Activated CD8-positive, alpha-beta memory T cell treated with anti-CD3 and anti-CD28 coated beads, Interleukin-2, amount 10 ng/mL, durations not matched to agents 7 days and 5 days (primary cell): ENCODE results near the gene CYP2F1. TPM values are rescaled to one million over a fixed set of nuclear protein-coding genes. Genes with fewer than 3 reads are reported as not detected.

Experiments used
- ATAC-seq: fragments of 150-1000 bp; cut with Tn5 transposase; one replicate; pipeline ENCODE4 v1.10.0; 2021; ENCODE audit warnings: moderate library complexity
- CTCF ChIA-PET: fragments of 350-600 bp; sonication (Branson Sonifier 250); formaldehyde crosslinking; loops from one replicate; lab custom pipeline; 2021; ENCODE audit warnings: antibody characterized with exemption; lab: Charles Lee
- DNase-seq: peaks from one replicate; pipeline ENCODE4 v3.0.0-alpha.2; 2020
- H3K27ac Mint-ChIP-seq: one replicate; pipeline ENCODE4 v1.8.0; 2021; ENCODE audit warnings: mild to moderate bottlenecking, mixed read lengths
- H3K27me3 Mint-ChIP-seq: one replicate; pipeline ENCODE4 v1.8.0; 2021; ENCODE audit warnings: mixed read lengths
- H3K36me3 Mint-ChIP-seq: one replicate; pipeline ENCODE4 v1.8.0; 2021; ENCODE audit warnings: mild to moderate bottlenecking, mixed read lengths
- H3K4me1 Mint-ChIP-seq: one replicate; pipeline ENCODE4 v1.8.0; 2021; ENCODE audit warnings: mixed read lengths
- H3K4me3 Mint-ChIP-seq: one replicate; pipeline ENCODE4 v1.8.0; 2021; ENCODE audit warnings: mild to moderate bottlenecking, moderate library complexity, mixed read lengths
- H3K9me3 Mint-ChIP-seq: one replicate; pipeline ENCODE4 v1.8.0; 2022; ENCODE audit warnings: low read depth, mixed read lengths
- total RNA-seq, 2 experiments: library from RNA; stranded (reverse); gene quantifications; one replicate each; pipeline ENCODE4 v1.2.3, GENCODE V29; 2021

The CYP2F1 gene
- total RNA-seq, 2 experiments from 2014 or later: not detected

GRCh38 chr19:41174297-41174928, 60.2 kb downstream of the CYP2F1 start:
- Mint-ChIP-seq H3K36me3 (no peaks in the 10 kb centered on the region), H3K4me3 (no peak overlapping the region), H3K27me3 (peaks cover 3% of the 10 kb centered on the region), H3K27ac (no peak overlapping the region), H3K4me1 (peaks cover 6% of the 10 kb centered on the region), H3K9me3 (no peaks in the 10 kb centered on the region)
- no peak for ATAC-seq
- no peak for DNase-seq
- CTCF ChIA-PET: interaction anchor here (1.1 kb wide), 1 partner anchor 512 kb away, joined by 3 read pairs; no protein-coding TSS in a partner anchor

- Mint-ChIP-seq H3K9me3 (no peaks in the 10 kb centered on the region), H3K27me3 (peaks cover 1% of the 10 kb centered on the region), H3K36me3 (no peaks in the 10 kb centered on the region), H3K4me3 (no peak overlapping the region), H3K27ac (no peak overlapping the region), H3K4me1 (peaks cover 6% of the 10 kb centered on the region)
- DNase-seq (no peak), ATAC-seq (peak; percentile 49)
- CTCF ChIA-PET: no interaction called here
These were observed 61.9 kb downstream of the CYP2F1 start for GRCh38 chr19:41175801-41176777.

Other genes with a start within 250 kb of the CYP2F1 start
- gene CYP2A7, start 232.2 kb upstream of the CYP2F1 start, total RNA-seq: not detected
- not detected for gene CYP2B6, start 123.2 kb upstream of the CYP2F1 start, total RNA-seq
- gene CYP2A13, start 26.0 kb upstream of the CYP2F1 start, total RNA-seq: not detected
- gene CYP2S1, start 78.8 kb downstream of the CYP2F1 start, total RNA-seq: under 1 TPM in 1 of 2 experiments, not detected in 1; 0.19 TPM
- gene AXL, start 104.8 kb downstream of the CYP2F1 start, total RNA-seq: under 1 TPM; 0.05 to 0.29 TPM
- 100 to 1,000 TPM; 342 to 348 TPM for gene HNRNPUL1, start 149.9 kb downstream of the CYP2F1 start, total RNA-seq
- 10 to 100 TPM; 42.9 to 43.5 TPM for gene CCDC97, start 195.7 kb downstream of the CYP2F1 start, total RNA-seq
- gene TGFB1, start 239.5 kb downstream of the CYP2F1 start, total RNA-seq: 100 to 1,000 TPM; 171 to 179 TPM
- gene B9D2, start 249.7 kb downstream of the CYP2F1 start, total RNA-seq: 1 to 10 TPM; 8.2 to 9.3 TPM